Testis (tissue), 3 donors: ENCODE results near the gene GREB1L. TPM values are rescaled to one million over a fixed set of nuclear protein-coding genes. Genes with fewer than 3 reads are reported as not detected.

Experiments
- DNase-seq: peaks from one replicate; pipeline ENCODE4 v3.0.0-alpha.2; 2019
- H3K27ac ChIP-seq, 2 donors: fragments of 200-600 bp; sonication (generic); one replicate each; pipeline ENCODE4 v1.5.1; 2019
- H3K27me3 ChIP-seq: fragments of 200-600 bp; sonication (generic); one replicate; pipeline ENCODE4 v1.5.1; 2019
- H3K36me3 ChIP-seq: fragments of 200-600 bp; sonication (generic); one replicate; pipeline ENCODE4 v1.5.1; 2017; ENCODE audit warnings: low read depth; ENCODE audit errors: missing control alignments
- H3K4me1 ChIP-seq: fragments of 200-600 bp; sonication (generic); one replicate; pipeline ENCODE4 v1.5.1; 2019
- H3K4me3 ChIP-seq, 2 donors: fragments of 200-600 bp; sonication (generic); one replicate each; pipeline ENCODE4 v1.5.1; 2017 to 2019
- H3K9me3 ChIP-seq: fragments of 200-600 bp; sonication (generic); one replicate; pipeline ENCODE4 v1.5.1; 2017
- CTCF ChIP-seq, 3 experiments: fragments of 450-650 bp in 2 of 3; fragments of 200-600 bp in 1 of 3; sonication (generic) in 1 of 3; IDR thresholded peaks; one replicate each; pipeline ENCODE4 v1.5.1; 2016 to 2019; ENCODE audit warnings: antibody characterized with exemption in 3 of 3, mild to moderate bottlenecking in 2 of 3, moderate library complexity in 1 of 3
- POLR2A ChIP-seq: fragments of 450-650 bp; IDR thresholded peaks from one replicate; pipeline ENCODE4 v1.6.1; 2017; ENCODE audit warnings: antibody characterized with exemption, mild to moderate bottlenecking, moderate library complexity
- WGBS, 2 donors: methylation state at CpG; one replicate each; pipeline ENCODE4 v1.1.5; 2018; 5-methylcytosine and 5-hydroxymethylcytosine counted together
- intact Hi-C: fragments of 100-400 bp; cut with DNase I; formaldehyde crosslinking; loops from one replicate; pipeline ENCODE4 v1.15.1; 2023; ENCODE audit warnings: low total_unique reads
- polyA plus RNA-seq: library from polyadenylated mRNA; stranded (reverse); fragments of 350-450 nt; fragmentation: Illumina TruSeq; extraction: RNeasy Lipid Tissue Mini Kit (QIAGEN cat#74804); gene quantifications from one replicate; pipeline ENCODE4 v1.2.3, GENCODE V29; 2014; ENCODE audit warnings: low read depth, low replicate concordance; ENCODE audit not compliant: insufficient read depth
- total RNA-seq, 2 donors: library from RNA; depleted of rRNA; stranded (reverse); fragments of >200 nt; gene quantifications; one replicate each; pipeline ENCODE4 v1.2.3, GENCODE V29; 2016

Gene GREB1L
- total and polyA plus RNA-seq, 3 donors from 2014 or later, result 11.9 to 40.6 (median 38.4) TPM

GRCh38 chr18:21298351-21298750 lies 56.3 kb downstream of the GREB1L start:
- no peak overlapping the region for H3K27ac ChIP-seq
- DNase-seq, result no peak
- H3K27me3 ChIP-seq, result no peaks in the 10 kb centered on the region
- H3K4me3 ChIP-seq, result no peak overlapping the region
- H3K9me3 ChIP-seq, result no peaks in the 10 kb centered on the region
- H3K36me3 ChIP-seq, result no peaks in the 10 kb centered on the region
- 73 to 84% methylated on average over 4 of the region's 4 CpGs for WGBS, 2 donors
- H3K4me1 ChIP-seq, result no peaks in the 10 kb centered on the region
- TF ChIP-seq CTCF (IDR thresholded peaks at IDR 0.05) (no peak), POLR2A (no peak)
- intact Hi-C loops, result no loop called here

GRCh38 chr18:21300035-21300907 lies 58.2 kb downstream of the GREB1L start:
- no peak for TF ChIP-seq CTCF (IDR thresholded peaks at IDR 0.05)
- no peak for TF ChIP-seq POLR2A
- intact Hi-C loops, result no loop called here
- H3K4me3 ChIP-seq, result no peak overlapping the region
- H3K27me3 ChIP-seq, result no peaks in the 10 kb centered on the region
- WGBS, 2 donors, result 56 to 58% methylated on average over 6 of the region's 6 CpGs
- no peaks in the 10 kb centered on the region for H3K36me3 ChIP-seq
- no peaks in the 10 kb centered on the region for H3K4me1 ChIP-seq
- DNase-seq, result no peak
- no peaks in the 10 kb centered on the region for H3K9me3 ChIP-seq
- H3K27ac ChIP-seq, result no peak overlapping the region

- no peaks in the 10 kb centered on the region for H3K9me3 ChIP-seq
- no peak for TF ChIP-seq CTCF (IDR thresholded peaks at IDR 0.05)
- no peak for TF ChIP-seq POLR2A
- 43 to 84% methylated on average over 1 of the region's 1 CpG for WGBS, 2 donors
Observed at GRCh38 chr18:21300908-21301200, 58.8 kb downstream of the GREB1L start.

GRCh38 chr18:21303445-21303844 lies 61.4 kb downstream of the GREB1L start:
- no peak for DNase-seq
- WGBS, 2 donors, result 76 to 78% methylated on average over 5 of the region's 5 CpGs
- H3K36me3 ChIP-seq, result no peaks in the 10 kb centered on the region
- intact Hi-C loops, result no loop called here
- H3K9me3 ChIP-seq, result no peaks in the 10 kb centered on the region
- peaks cover 26% of the 10 kb centered on the region for H3K4me1 ChIP-seq
- no peak overlapping the region for H3K27ac ChIP-seq
- H3K27me3 ChIP-seq, result no peaks in the 10 kb centered on the region
- TF ChIP-seq POLR2A (no peak), CTCF (IDR thresholded peaks at IDR 0.05) (no peak)
- no peak overlapping the region for H3K4me3 ChIP-seq

More at GRCh38 chr18:21300908-21301200, 58.8 kb downstream of the GREB1L start:
- H3K27ac ChIP-seq, result no peak overlapping the region
- intact Hi-C loops, result no loop called here
- H3K36me3 ChIP-seq, result no peaks in the 10 kb centered on the region
- no peak for DNase-seq
- no peak overlapping the region for H3K4me3 ChIP-seq
- H3K27me3 ChIP-seq, result no peaks in the 10 kb centered on the region
- H3K4me1 ChIP-seq, result peaks cover 6% of the 10 kb centered on the region

- 77 to 84% methylated on average over 2 of the region's 2 CpGs for WGBS, 2 donors
- Histone ChIP-seq H3K27me3 (no peaks in the 10 kb centered on the region), H3K4me3 (no peak overlapping the region), H3K27ac (no peak overlapping the region), H3K36me3 (no peaks in the 10 kb centered on the region), H3K4me1 (peaks cover 26% of the 10 kb centered on the region), H3K9me3 (no peaks in the 10 kb centered on the region)
- intact Hi-C loops, result no loop called here
- TF ChIP-seq POLR2A, result no peak
- no peak for TF ChIP-seq CTCF (IDR thresholded peaks at IDR 0.05)
- DNase-seq, result no peak
Observed at GRCh38 chr18:21303895-21304294, 61.9 kb downstream of the GREB1L start.
